Vagina (tissue), 2 donors: Measurements from ENCODE around the gene EVL. TPM values are rescaled to one million over a fixed set of nuclear protein-coding genes. Genes with fewer than 3 reads are reported as not detected.

Source experiments
- DNase-seq, 2 donors: peaks; one replicate each; pipeline ENCODE4 v3.0.0-alpha.2; 2017; ENCODE audit errors: extremely low spot score in 2 of 2
- H3K27ac ChIP-seq: fragments of 200-600 bp; sonication (generic); one replicate; pipeline ENCODE4 v1.5.1; 2019
- H3K27me3 ChIP-seq: fragments of 200-600 bp; sonication (generic); one replicate; pipeline ENCODE4 v1.5.1; 2019
- H3K36me3 ChIP-seq, 2 donors: fragments of 200-600 bp; sonication (generic); one replicate each; pipeline ENCODE4 v1.5.1; 2017 to 2019
- H3K4me1 ChIP-seq: fragments of 200-600 bp; sonication (generic); one replicate; pipeline ENCODE4 v1.5.1; 2019
- H3K4me3 ChIP-seq, 2 donors: fragments of 200-600 bp; sonication (generic); 1 replicate in 1 of 2; 2 replicates in 1 of 2; pipeline ENCODE4 v1.5.1; 2016 to 2019
- H3K9me3 ChIP-seq: fragments of 200-600 bp; sonication (generic); one replicate; pipeline ENCODE4 v1.5.1; 2019
- CTCF ChIP-seq, 3 experiments: fragments of 450-650 bp in 2 of 3; fragments of 200-600 bp in 1 of 3; sonication (generic) in 1 of 3; IDR thresholded peaks; one replicate each; pipeline ENCODE4 v1.5.1; 2017 to 2019; ENCODE audit warnings: antibody characterized with exemption in 3 of 3, mild to moderate bottlenecking in 2 of 3, moderate library complexity in 2 of 3
- POLR2A ChIP-seq, 2 donors: fragments of 450-650 bp; IDR thresholded peaks; one replicate each; pipeline ENCODE4 v1.6.1; 2017; ENCODE audit warnings: antibody characterized with exemption in 2 of 2, mild to moderate bottlenecking in 2 of 2, moderate library complexity in 2 of 2
- POLR2AphosphoS5 ChIP-seq, 2 donors: sonication (generic); formaldehyde crosslinking; IDR thresholded peaks; one replicate each; pipeline ENCODE4 v1.9.0; 2017; ENCODE audit warnings: antibody characterized with exemption in 2 of 2, mild to moderate bottlenecking in 2 of 2, low read depth in 1 of 2; ENCODE audit not compliant: insufficient read depth in 1 of 2
- intact Hi-C: fragments of 100-400 bp; cut with DNase I; formaldehyde crosslinking; loops from one replicate; pipeline ENCODE4 v1.15.1; 2023
- total RNA-seq: library from RNA; depleted of rRNA; stranded (reverse); fragments of >200 nt; gene quantifications from one replicate; pipeline ENCODE4 v1.2.3, GENCODE V29; 2016

Gene EVL
- total RNA-seq, 1 donor from 2014 or later: 112 TPM

DNA sequence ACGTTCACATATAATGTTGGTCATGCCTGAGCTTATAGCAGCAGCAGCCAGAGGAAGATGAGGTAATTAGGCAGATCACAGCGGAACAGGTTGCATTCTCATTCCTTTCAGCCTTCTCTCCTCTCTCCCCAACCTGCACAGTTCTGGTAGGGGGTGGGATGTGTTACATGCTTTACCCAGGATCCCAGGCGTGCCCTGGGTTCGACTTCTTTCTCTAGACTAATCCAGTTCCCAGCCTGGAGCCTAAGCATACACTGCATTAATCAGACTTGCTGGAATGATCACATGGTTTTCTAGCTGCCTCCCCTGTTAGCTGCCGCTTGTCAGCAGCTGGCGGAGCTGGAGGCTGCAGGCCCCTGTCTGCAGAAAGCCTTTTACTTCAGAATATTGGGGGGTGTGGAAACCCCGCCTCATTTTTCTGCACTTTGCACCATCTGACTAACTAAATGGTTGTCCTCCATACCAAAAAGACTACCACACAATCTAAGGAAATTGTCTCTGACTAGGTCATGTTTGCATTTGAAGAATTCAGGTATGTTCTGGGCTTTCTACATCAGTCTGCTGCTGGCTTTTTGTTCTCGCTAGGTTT, 46.0 kb upstream of the EVL start:
- Histone ChIP-seq H3K4me1 (no peaks in the 10 kb centered on the region), H3K36me3 (no peaks in the 10 kb centered on the region), H3K27ac (no peak overlapping the region), H3K4me3 (no peak overlapping the region), H3K27me3 (no peaks in the 10 kb centered on the region), H3K9me3 (no peaks in the 10 kb centered on the region)
- intact Hi-C loops: no loop called here
- TF ChIP-seq POLR2A (IDR thresholded peaks at IDR 0.05) (no peak), CTCF (IDR thresholded peaks at IDR 0.05) (no peak), POLR2AphosphoS5 (IDR thresholded peaks at IDR 0.05; ENCODE audit: insufficient read depth in 1 of 2, low read depth in 1 of 2) (no peak)
- DNase-seq: no peak

DNA sequence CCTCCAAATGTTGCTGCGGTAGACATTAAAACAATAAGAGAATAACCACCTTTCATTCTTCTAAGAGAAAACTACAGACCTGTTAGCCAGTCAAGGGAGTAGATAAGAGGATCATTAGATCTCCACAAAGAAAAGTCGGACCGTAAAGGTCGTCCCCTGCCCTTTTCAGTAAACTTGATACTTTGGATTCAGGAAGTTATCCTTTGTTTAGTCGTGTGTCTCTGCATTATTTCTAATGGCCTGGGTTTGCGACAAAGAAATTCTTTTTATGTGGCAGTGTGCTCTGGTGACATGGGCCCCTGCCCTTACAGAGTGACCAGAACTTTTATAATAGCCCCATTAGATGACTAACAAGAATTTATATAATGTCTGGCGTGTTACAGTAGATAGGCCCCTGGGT, 44.6 kb upstream of the EVL start:
- intact Hi-C loops: no loop called here

DNA sequence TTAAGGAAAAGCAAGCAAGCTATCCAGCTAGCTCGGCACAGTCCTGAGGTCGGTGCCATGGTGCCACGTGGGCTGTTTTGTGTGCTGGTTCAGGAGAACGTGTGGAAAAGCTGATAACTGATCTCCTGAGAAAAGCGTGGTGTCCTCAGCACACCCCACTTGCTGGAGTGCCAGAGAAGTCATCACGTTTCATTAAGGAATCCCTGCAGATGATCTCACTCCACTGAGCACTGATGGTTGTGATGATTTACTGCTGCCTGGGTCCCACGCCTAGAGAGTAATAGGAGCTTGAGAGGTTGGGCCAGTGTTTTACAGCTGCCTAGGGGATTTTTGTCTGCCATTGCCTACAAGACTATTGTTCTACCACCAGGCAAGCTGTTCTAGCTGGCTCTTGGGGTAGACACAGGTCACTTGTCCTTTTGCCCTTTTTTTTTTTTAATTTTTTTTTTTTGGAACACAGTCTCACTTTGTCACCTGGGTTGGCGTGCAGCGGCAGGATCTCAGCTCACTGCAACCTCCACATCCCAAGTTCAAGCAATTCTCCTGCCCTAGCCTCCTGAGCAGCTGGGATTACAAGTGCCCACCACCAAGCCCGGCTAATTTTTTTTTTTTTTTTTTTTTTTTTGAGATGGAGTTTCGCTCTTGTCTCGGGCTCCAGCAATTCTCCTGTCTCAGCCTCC, 42.3 kb upstream of the EVL start:
- Histone ChIP-seq H3K36me3 (no peaks in the 10 kb centered on the region), H3K4me3 (no peak overlapping the region), H3K9me3 (no peaks in the 10 kb centered on the region), H3K27ac (no peak overlapping the region), H3K4me1 (peaks cover 11% of the 10 kb centered on the region), H3K27me3 (no peaks in the 10 kb centered on the region)
- no peak for DNase-seq
- TF ChIP-seq POLR2A (IDR thresholded peaks at IDR 0.05) (no peak), CTCF (IDR thresholded peaks at IDR 0.05) (no peak), POLR2AphosphoS5 (IDR thresholded peaks at IDR 0.05; ENCODE audit: insufficient read depth in 1 of 2, low read depth in 1 of 2) (no peak)
- intact Hi-C loops: no loop called here

More for the DNA sequence above, 44.6 kb upstream of the EVL start:
- H3K4me1 ChIP-seq: peaks cover 11% of the 10 kb centered on the region
- no peaks in the 10 kb centered on the region for H3K27me3 ChIP-seq
- TF ChIP-seq POLR2AphosphoS5 (IDR thresholded peaks at IDR 0.05; ENCODE audit: insufficient read depth in 1 of 2, low read depth in 1 of 2): no peak
- no peak for TF ChIP-seq CTCF (IDR thresholded peaks at IDR 0.05)
- TF ChIP-seq POLR2A (IDR thresholded peaks at IDR 0.05): no peak
- H3K27ac ChIP-seq: no peak overlapping the region
- no peak for DNase-seq
- H3K9me3 ChIP-seq: no peaks in the 10 kb centered on the region
- H3K4me3 ChIP-seq: no peak overlapping the region
- no peaks in the 10 kb centered on the region for H3K36me3 ChIP-seq

- TF ChIP-seq CTCF (IDR thresholded peaks at IDR 0.05) (no peak), POLR2AphosphoS5 (IDR thresholded peaks at IDR 0.05; ENCODE audit: insufficient read depth in 1 of 2, low read depth in 1 of 2) (no peak), POLR2A (IDR thresholded peaks at IDR 0.05) (no peak)
- Histone ChIP-seq H3K9me3 (no peaks in the 10 kb centered on the region), H3K27ac (no peak overlapping the region), H3K36me3 (no peaks in the 10 kb centered on the region), H3K4me1 (peaks cover 20% of the 10 kb centered on the region), H3K4me3 (no peak overlapping the region), H3K27me3 (no peaks in the 10 kb centered on the region)
- intact Hi-C loops: no loop called here
- no peak for DNase-seq
Measured at GRCh38 chr14:100025111-100025510, 40.1 kb upstream of the EVL start.
